Activated T-cell treated with anti-CD3 and anti-CD28 coated beads, Interleukin-2, amount 50 U/mL, for 24 hours (primary cell): ENCODE measurements around the gene ANKRD13B.
"Not testable (repeated sequence)": the region's sequence is repeated elsewhere in the genome, so short reads cannot be mapped to it uniquely, and the experiment has no call there.

ENCODE experiments used
- DNase-seq: peaks from one replicate; pipeline ENCODE4 v3.0.0-alpha.2; 2020
- H3K27ac Mint-ChIP-seq: 2 replicates; pipeline ENCODE4 v1.8.0; 2020; ENCODE audit warnings: mild to moderate bottlenecking, mixed read lengths
- H3K27me3 Mint-ChIP-seq: 2 replicates; pipeline ENCODE4 v1.8.0; 2020; ENCODE audit warnings: mixed read lengths
- H3K36me3 Mint-ChIP-seq: 2 replicates; pipeline ENCODE4 v1.8.0; 2020; ENCODE audit warnings: low read depth, mixed read lengths
- H3K4me1 Mint-ChIP-seq: 2 replicates; pipeline ENCODE4 v1.8.0; 2020; ENCODE audit warnings: low read depth, mixed read lengths
- H3K4me3 Mint-ChIP-seq: 2 replicates; pipeline ENCODE4 v1.8.0; 2020; ENCODE audit warnings: mild to moderate bottlenecking, moderate library complexity, mixed read lengths
- H3K9me3 Mint-ChIP-seq: 2 replicates; pipeline ENCODE4 v1.8.0; 2020; ENCODE audit warnings: mixed read lengths

Gene ANKRD13B

DNA sequence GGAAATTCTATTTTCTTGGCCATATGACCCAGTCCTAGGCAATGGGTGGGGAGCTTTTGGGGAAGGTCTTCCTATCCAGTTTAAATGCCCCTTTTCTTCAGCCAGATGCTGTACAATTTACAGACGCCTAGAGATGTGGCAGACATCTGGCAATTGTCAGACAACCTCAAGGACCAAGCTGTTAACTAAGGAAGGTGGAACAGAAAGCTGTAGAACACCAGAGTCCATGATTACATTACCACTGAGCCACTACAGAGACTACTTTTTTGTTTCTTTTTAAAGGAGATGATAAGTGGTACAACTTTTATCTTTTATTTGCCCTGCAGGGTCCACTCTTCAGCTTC is 50.9 kb downstream of the ANKRD13B start:
- H3K4me3 Mint-ChIP-seq = no peak overlapping the region
- H3K36me3 Mint-ChIP-seq = peaks cover 55% of the 10 kb centered on the region
- H3K27ac Mint-ChIP-seq = peak overlapping the region; percentile 68
- H3K4me1 Mint-ChIP-seq = peaks cover 49% of the 10 kb centered on the region
- DNase-seq = no peak
- no peaks in the 10 kb centered on the region for H3K27me3 Mint-ChIP-seq
- H3K9me3 Mint-ChIP-seq = no peaks in the 10 kb centered on the region

DNA sequence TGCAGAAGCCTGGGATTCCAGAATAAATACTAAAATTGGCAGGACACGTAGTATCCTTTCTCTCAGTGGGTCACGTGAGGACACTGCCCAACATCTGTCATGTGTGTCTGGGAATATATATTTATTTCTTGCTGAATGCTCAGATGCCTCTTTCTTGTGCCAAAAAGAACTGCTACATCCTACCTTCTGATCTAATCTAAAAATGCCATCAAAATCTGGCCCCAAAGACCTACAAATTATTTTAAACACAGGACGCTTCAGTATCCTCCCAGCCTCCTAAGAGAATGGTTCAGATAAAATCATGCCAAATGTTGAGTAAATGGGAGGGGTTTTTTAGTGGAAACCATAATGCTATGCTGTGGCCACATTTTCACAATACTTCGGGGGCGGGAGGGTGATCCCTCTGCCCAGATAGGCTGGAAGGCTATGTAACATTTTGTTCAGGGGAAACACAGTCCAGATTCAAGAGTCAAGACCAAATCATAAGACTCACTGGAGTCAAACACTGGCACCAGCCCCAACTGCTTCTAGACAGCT is 52.7 kb downstream of the ANKRD13B start:
- H3K36me3 Mint-ChIP-seq = peaks cover 59% of the 10 kb centered on the region
- H3K9me3 Mint-ChIP-seq = no peaks in the 10 kb centered on the region
- H3K27ac Mint-ChIP-seq = peak overlapping the region; percentile 62
- H3K4me1 Mint-ChIP-seq = peaks cover 33% of the 10 kb centered on the region
- DNase-seq = no peak
- H3K27me3 Mint-ChIP-seq = no peaks in the 10 kb centered on the region
- H3K4me3 Mint-ChIP-seq = no peak overlapping the region

DNA sequence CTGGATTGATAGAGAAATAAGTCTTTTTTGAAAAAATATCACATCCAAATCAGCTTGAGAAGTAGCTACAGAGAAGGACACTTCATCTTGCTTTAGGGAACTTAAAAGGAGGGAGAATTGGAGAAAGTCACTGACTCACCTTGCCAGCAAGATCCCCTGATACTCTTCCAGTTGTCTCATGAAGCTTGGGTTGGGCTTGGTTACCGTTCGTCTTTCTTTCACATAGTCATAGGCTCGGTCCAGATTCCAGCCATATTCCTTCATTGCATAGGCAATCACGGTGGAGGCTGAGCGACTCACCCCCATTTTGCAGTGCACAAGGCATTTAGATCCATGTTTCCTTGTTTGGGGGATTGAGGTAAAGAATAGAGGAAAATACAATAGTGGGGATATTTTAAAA is 55.1 kb downstream of the ANKRD13B start:
- peaks cover 66% of the 10 kb centered on the region for H3K36me3 Mint-ChIP-seq
- no peaks in the 10 kb centered on the region for H3K27me3 Mint-ChIP-seq
- no peak overlapping the region for H3K4me3 Mint-ChIP-seq
- peaks cover 19% of the 10 kb centered on the region for H3K4me1 Mint-ChIP-seq
- no peak for DNase-seq
- H3K27ac Mint-ChIP-seq = peak overlapping the region; percentile 30
- no peaks in the 10 kb centered on the region for H3K9me3 Mint-ChIP-seq

DNA sequence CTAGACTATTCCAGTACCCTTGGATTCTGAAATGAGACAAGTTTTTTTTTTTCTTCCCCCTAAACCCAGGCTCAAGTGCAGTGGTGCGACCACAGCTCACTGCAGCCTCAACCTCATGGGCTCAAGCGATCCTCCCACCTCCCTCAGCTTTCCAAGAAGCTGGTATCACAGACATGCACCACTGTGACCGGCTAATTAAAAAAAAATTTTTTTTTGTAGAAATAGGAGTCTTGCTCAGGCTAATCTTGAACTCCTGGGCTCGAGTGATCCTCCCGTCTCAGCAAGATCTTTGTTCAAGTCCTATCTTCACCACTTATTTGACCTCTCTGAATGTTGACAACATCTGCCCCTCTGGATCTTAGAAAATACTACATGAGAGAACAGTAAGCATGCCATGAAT is 56.4 kb downstream of the ANKRD13B start:
- peak overlapping the region; percentile 27 for H3K27ac Mint-ChIP-seq
- H3K4me3 Mint-ChIP-seq = no peak overlapping the region
- peaks cover 67% of the 10 kb centered on the region for H3K36me3 Mint-ChIP-seq
- no peaks in the 10 kb centered on the region for H3K9me3 Mint-ChIP-seq
- no peaks in the 10 kb centered on the region for H3K27me3 Mint-ChIP-seq
- H3K4me1 Mint-ChIP-seq = peaks cover 20% of the 10 kb centered on the region
- no peak for DNase-seq

DNA sequence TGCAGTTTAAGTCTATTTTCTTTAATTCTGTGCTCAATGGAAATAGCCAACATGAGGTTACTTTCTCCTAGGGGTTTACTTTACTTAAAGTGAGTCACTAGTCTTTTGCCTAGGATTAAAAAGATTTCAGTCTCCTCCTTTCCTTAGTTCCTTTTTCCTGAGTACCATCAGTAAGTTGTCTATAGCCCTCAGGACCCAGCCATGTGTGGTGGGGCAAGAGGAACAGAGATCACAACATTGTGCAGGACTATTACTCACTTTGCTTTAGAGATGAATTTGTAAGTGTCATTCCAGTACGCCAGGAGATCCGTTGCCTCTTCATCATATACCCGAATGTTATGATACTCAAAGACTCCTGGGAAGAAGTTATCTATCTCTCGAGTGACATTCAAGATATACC is 57.5 kb downstream of the ANKRD13B start:
- no peak for DNase-seq
- peaks cover 69% of the 10 kb centered on the region for H3K36me3 Mint-ChIP-seq
- peak overlapping the region; percentile 19 for H3K27ac Mint-ChIP-seq
- no peak overlapping the region for H3K4me3 Mint-ChIP-seq
- no peaks in the 10 kb centered on the region for H3K9me3 Mint-ChIP-seq
- no peaks in the 10 kb centered on the region for H3K27me3 Mint-ChIP-seq
- peaks cover 13% of the 10 kb centered on the region for H3K4me1 Mint-ChIP-seq

DNA sequence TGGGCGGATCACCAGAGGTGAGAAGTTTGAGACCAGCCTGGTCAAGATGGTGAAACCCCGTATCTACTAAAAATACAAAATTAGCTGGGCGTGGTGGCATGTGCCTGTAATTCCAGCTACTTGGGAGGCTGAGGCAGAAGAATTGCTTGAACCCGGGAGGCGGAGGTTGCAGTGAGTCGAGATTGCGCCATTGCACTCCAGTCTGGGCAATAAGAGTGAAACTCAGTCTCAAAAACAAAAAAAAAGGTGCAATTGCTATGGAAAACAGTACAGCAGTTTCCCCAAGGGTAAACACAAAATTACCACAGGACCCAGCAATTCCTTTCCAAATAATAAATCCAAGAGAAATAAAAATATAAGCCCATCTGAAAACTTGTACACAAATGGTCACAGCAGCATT is 59.0 kb downstream of the ANKRD13B start:
- H3K4me1 Mint-ChIP-seq, H3K27ac Mint-ChIP-seq, H3K4me3 Mint-ChIP-seq, H3K9me3 Mint-ChIP-seq, DNase-seq, H3K27me3 Mint-ChIP-seq: not testable (repeated sequence)
- H3K36me3 Mint-ChIP-seq = peaks cover 74% of the 10 kb centered on the region

DNA sequence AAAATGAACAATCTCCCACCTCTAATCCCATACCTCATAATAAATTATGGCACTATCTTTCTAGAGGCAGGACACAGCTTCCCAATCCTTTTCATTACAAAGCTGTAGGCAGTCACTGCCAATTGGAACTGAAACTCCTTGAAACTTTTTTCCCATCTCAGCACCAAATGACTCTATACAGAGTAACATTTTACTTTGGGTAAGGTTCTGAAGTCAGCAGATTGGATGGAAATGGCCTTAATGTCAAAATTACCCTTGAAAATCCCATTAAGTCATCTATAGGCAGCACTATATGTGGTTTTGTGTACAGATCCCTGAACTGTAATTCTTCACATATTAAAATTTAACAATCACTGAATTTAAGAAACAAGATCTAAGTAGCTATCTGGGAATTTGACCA is 60.0 kb downstream of the ANKRD13B start:
- Mint-ChIP-seq H3K4me3 (no peak overlapping the region), H3K4me1 (peaks cover 4% of the 10 kb centered on the region), H3K27me3 (no peaks in the 10 kb centered on the region), H3K36me3 (peaks cover 73% of the 10 kb centered on the region), H3K9me3 (no peaks in the 10 kb centered on the region), H3K27ac (peak overlapping the region; percentile 37)
- no peak for DNase-seq

DNA sequence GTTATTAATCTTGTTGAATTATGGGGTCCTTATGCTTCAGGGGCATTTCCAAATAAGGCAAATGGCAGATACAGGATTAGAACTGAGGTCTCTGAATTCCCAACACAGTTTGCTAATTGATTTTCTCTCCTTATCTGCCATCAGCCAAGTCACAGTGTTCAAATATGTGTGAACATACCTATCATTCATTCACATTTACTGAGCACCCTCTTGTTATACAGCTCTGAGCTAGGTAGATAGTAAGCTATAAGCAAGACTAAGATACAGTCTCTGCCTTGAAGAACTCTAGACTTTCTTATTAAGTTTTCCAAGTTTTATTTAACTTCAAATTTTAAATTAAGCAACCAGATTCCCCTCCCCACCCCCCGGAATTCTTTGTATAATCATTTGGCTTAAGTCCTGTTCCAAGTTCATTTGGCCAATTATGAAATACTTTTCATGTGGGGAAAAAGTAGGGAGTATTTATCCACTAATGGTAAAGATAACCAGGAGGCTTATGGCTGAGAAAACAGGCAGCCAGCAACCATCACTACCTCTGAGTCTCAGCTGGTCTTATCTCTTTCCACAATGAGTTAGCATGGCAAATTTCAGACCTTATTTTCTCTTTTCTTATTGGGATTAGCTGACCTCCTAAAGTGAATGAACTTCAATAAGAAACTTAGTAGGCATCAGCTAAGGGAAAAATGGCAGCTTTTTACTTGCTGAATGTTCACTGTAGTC is 61.2 kb downstream of the ANKRD13B start:
- H3K27ac Mint-ChIP-seq = no peak overlapping the region
- H3K4me1 Mint-ChIP-seq = peaks cover 8% of the 10 kb centered on the region
- no peak overlapping the region for H3K4me3 Mint-ChIP-seq
- no peaks in the 10 kb centered on the region for H3K27me3 Mint-ChIP-seq
- no peak for DNase-seq
- peaks cover 68% of the 10 kb centered on the region for H3K36me3 Mint-ChIP-seq
- no peaks in the 10 kb centered on the region for H3K9me3 Mint-ChIP-seq

DNA sequence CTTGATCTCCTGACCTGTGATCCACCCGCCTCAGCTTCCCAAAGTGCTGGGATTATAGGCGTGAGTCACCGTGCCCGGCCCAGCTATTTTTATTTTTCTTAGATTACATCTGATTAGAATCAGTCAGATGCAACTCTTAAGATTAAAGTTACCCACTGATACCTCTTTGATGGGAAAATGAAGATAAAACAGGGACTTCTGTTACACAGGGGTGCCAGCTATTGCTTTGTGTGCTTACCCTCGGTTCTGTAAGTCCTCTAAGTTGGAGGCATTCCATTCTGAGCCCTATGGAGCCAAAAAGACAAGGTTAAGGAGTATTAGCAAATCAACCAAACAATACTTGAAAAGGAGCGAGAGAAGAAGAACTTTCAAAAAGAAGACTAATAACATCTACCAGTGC is 62.4 kb downstream of the ANKRD13B start:
- Mint-ChIP-seq H3K4me3 (no peak overlapping the region), H3K36me3 (peaks cover 67% of the 10 kb centered on the region), H3K27ac (no peak overlapping the region), H3K9me3 (no peaks in the 10 kb centered on the region), H3K27me3 (no peaks in the 10 kb centered on the region), H3K4me1 (peaks cover 13% of the 10 kb centered on the region)
- DNase-seq = no peak

DNA sequence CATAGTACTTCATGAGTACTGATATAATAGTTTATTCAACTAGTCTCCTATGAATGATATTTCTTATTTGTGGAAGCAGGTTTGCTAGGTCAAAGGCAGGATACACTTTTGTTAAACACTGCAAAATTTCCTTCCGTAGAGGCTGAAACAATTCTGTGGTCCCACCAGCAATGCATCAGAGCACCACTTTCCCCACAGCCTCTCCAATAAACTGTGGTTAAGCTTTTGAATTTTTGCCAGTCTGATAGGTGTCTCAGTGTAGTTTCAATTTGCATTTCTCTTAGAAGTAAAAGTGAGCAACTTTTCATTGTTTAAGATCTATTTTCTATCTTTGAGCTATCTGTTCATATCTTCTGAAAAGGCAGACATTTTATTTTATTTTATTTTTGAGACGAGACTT is 66.2 kb downstream of the ANKRD13B start:
- Mint-ChIP-seq H3K4me1 (peaks cover 20% of the 10 kb centered on the region), H3K27ac (peak overlapping the region; percentile 90), H3K36me3 (peaks cover 73% of the 10 kb centered on the region), H3K4me3 (peak overlapping the region; percentile 55), H3K9me3 (no peaks in the 10 kb centered on the region), H3K27me3 (no peaks in the 10 kb centered on the region)
- no peak for DNase-seq

DNA sequence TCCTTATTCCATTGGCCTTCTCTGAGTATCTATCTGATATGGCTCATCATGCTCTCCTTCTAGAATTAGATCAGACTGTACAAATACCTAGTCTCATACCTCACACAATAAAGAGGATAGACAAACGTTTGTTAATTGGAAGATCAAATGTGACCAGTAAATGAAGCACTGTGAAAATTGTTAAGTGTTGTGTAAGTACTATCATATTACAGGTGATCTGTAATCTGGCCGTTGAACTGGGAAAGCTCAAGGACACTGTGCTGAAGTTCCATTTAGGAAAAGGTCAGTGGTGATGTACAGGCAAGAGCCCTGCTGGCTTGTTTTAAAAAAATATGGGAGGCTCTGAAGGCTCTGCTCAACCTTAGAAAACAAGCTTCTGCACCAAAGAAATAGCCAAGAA is 68.3 kb downstream of the ANKRD13B start:
- Mint-ChIP-seq H3K36me3 (peaks cover 71% of the 10 kb centered on the region), H3K27me3 (no peaks in the 10 kb centered on the region), H3K27ac (peak overlapping the region; percentile 27), H3K9me3 (no peaks in the 10 kb centered on the region), H3K4me1 (peaks cover 36% of the 10 kb centered on the region), H3K4me3 (no peak overlapping the region)
- DNase-seq = no peak

DNA sequence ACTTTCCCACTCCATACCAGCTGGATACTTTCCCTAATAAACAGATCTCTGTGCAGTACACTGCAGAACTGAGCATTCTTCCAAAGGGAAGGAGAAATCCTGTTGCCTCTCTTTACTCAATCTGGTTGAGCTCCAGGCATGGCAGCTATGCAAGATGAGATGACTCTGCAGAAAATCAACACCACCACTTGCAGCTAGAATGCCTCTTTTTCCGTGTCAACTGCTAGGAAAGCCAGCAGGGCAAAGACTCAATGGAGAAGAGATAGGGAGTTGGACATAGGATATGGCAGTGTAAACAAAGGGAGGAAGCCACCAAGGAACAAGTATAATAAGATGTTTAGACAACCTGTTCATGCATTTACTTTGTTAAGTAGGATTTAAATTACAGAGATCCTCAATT is 70.2 kb downstream of the ANKRD13B start:
- Mint-ChIP-seq H3K4me1 (peaks cover 50% of the 10 kb centered on the region), H3K36me3 (peaks cover 76% of the 10 kb centered on the region), H3K4me3 (no peak overlapping the region), H3K27me3 (no peaks in the 10 kb centered on the region), H3K9me3 (no peaks in the 10 kb centered on the region), H3K27ac (peak overlapping the region; percentile 53)
- no peak for DNase-seq
